Neuronal stem cell (in vitro differentiated cells): ENCODE data around the gene CENPW.

Experiments
- DNase-seq: peaks from one replicate; pipeline ENCODE4 v3.0.0-alpha.2; 2013; ENCODE audit warnings: low spot score
- H2AFZ ChIP-seq: one replicate; pipeline ENCODE4 v1.6.1; 2013; ENCODE audit warnings: mild to moderate bottlenecking, low read length, inconsistent platforms
- H2AK5ac ChIP-seq: 2 replicates; pipeline ENCODE4 v1.6.1; 2013; ENCODE audit warnings: low read depth, mild to moderate bottlenecking, inconsistent platforms, low read length, moderate library complexity, mixed read lengths
- H2BK120ac ChIP-seq: 2 replicates; pipeline ENCODE4 v1.6.1; 2013; ENCODE audit warnings: low read depth, mild to moderate bottlenecking, inconsistent platforms, low read length, moderate library complexity, mixed read lengths
- H2BK12ac ChIP-seq: one replicate; pipeline ENCODE4 v1.6.1; 2013; ENCODE audit warnings: low read length, inconsistent platforms
- H2BK15ac ChIP-seq: 2 replicates; pipeline ENCODE4 v1.6.1; 2013; ENCODE audit warnings: mild to moderate bottlenecking, low read length, inconsistent platforms, mixed read lengths
- H2BK5ac ChIP-seq: one replicate; pipeline ENCODE4 v1.6.1; 2013; ENCODE audit warnings: inconsistent platforms, mild to moderate bottlenecking, low read length, moderate library complexity
- H3K14ac ChIP-seq: one replicate; pipeline ENCODE4 v1.6.1; 2013; ENCODE audit warnings: low read length, inconsistent platforms
- H3K18ac ChIP-seq: 2 replicates; pipeline ENCODE4 v1.6.1; 2013; ENCODE audit warnings: low read length, inconsistent platforms
- H3K23ac ChIP-seq: 2 replicates; pipeline ENCODE4 v1.6.1; 2013; ENCODE audit warnings: low read depth, mild to moderate bottlenecking, mixed read lengths, low read length, inconsistent platforms; ENCODE audit not compliant: poor library complexity
- H3K27ac ChIP-seq: replicated peaks from 3 replicates; pipeline ENCODE4 v1.5.1; 2013; ENCODE audit warnings: low read length, inconsistent platforms
- H3K27me3 ChIP-seq, 3 experiments: 2 replicates each; pipeline ENCODE4 v1.6.1; 2013; ENCODE audit warnings: low read length in 3 of 3, mild to moderate bottlenecking in 2 of 3, inconsistent platforms in 1 of 3, low read depth in 1 of 3, mixed read lengths in 1 of 3, moderate library complexity in 1 of 3; ENCODE audit not compliant: control insufficient read depth in 3 of 3, insufficient read depth in 3 of 3
- H3K36me3 ChIP-seq, 2 donors: replicated peaks in 1 of 2; 2 replicates each; pipeline ENCODE4 v1.6.1; 2013; ENCODE audit warnings: low read length in 2 of 2; ENCODE audit not compliant: control insufficient read depth in 2 of 2, insufficient read depth in 2 of 2
- H3K4ac ChIP-seq: 2 replicates; pipeline ENCODE4 v1.6.1; 2013; ENCODE audit warnings: inconsistent platforms, mild to moderate bottlenecking, low read length, moderate library complexity
- H3K4me1 ChIP-seq, 2 donors: 1 replicate in 1 of 2; 2 replicates in 1 of 2; pipeline ENCODE4 v1.6.1; 2013; ENCODE audit warnings: low read length in 2 of 2, low read depth in 1 of 2; ENCODE audit not compliant: control insufficient read depth in 2 of 2, insufficient read depth in 1 of 2
- H3K4me2 ChIP-seq: one replicate; pipeline ENCODE4 v1.6.1; 2013; ENCODE audit warnings: mild to moderate bottlenecking, low read length, inconsistent platforms; ENCODE audit not compliant: insufficient read depth, poor library complexity, severe bottlenecking
- H3K4me3 ChIP-seq, 2 donors: 2 replicates each; pipeline ENCODE4 v1.5.1; 2013; ENCODE audit warnings: low read length in 2 of 2, mild to moderate bottlenecking in 2 of 2, inconsistent platforms in 1 of 2, moderate library complexity in 1 of 2
- H3K79me1 ChIP-seq: one replicate; pipeline ENCODE4 v1.6.1; 2013; ENCODE audit warnings: low read depth, mild to moderate bottlenecking, inconsistent platforms, low read length, moderate library complexity
- H3K9ac ChIP-seq: one replicate; pipeline ENCODE4 v1.6.1; 2013; ENCODE audit warnings: mild to moderate bottlenecking, low read depth, low read length, inconsistent platforms; ENCODE audit not compliant: poor library complexity
- H3K9me3 ChIP-seq, 2 donors: replicated peaks in 1 of 2; 2 replicates each; pipeline versions ENCODE3 to v1.6.1; 2013; ENCODE audit warnings: low read length in 2 of 2, mild to moderate bottlenecking in 2 of 2, inconsistent platforms in 1 of 2, low read depth in 1 of 2, mixed read lengths in 1 of 2, moderate library complexity in 1 of 2; ENCODE audit not compliant: control insufficient read depth in 2 of 2, insufficient read depth in 1 of 2
- H4K8ac ChIP-seq: one replicate; pipeline ENCODE4 v1.6.1; 2013; ENCODE audit warnings: low read depth, mild to moderate bottlenecking, inconsistent platforms, low read length, moderate library complexity
- H4K91ac ChIP-seq: one replicate; pipeline ENCODE4 v1.6.1; 2013; ENCODE audit warnings: low read length, low read depth, mild to moderate bottlenecking, inconsistent platforms; ENCODE audit not compliant: poor library complexity
- WGBS, 2 donors: extraction: QIAGEN DNeasy Blood & Tissue Kit; methylation state at CpG; one replicate each; pipeline ENCODE4 v1.1.7; 2013; ENCODE audit warnings: missing lambda C conversion rate in 2 of 2, mixed read lengths in 1 of 2; ENCODE audit not compliant: insufficient read length in 2 of 2, insufficient replicate concordance in 1 of 2; ENCODE audit errors: extremely low coverage in 2 of 2; 5-methylcytosine and 5-hydroxymethylcytosine counted together

The CENPW gene

DNA sequence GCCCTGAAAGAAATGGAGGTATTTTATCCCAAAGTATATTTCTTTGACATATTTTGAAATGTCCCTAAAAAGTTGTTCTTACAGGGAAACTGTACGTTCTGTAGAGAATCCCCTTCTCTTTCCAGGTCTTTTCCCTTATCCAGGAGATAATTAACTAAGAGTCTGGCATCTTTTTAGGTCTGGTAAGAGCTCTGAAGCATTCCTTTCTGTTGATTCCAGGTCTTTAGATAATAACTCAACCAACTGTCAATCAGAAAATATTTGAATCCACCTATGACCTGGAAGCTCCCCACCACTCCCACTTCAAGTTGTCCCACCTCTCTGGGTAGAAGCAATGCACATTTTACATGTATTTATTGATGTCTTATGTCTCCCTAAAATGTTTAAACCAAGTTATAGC lies 26.0 kb upstream of the CENPW start:
- H2AK5ac ChIP-seq, result no peak overlapping the region

DNA sequence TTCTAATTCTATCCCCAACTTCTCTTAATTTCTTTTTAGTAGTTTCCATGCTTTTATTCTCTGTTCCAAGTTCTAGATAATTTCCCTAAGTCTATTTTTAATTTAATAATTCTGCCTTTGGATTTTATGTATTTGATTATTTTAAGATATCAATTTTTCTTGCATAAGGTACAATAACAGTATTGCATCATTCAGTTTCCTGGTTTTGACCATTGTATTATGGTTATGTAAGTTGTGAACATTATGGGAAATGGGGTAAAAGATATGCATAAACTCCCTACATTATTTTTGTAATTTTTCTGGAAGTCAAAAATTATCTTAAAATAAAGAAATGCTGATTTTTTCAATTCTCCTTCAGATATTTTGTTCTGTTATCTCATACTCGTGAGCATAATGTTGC lies 21.1 kb upstream of the CENPW start:
- Histone ChIP-seq H3K27ac (no peak overlapping the region), H4K91ac (no peak overlapping the region), H3K4ac (no peak overlapping the region), H3K4me3 (no peak overlapping the region), H3K4me1 (no peaks in the 10 kb centered on the region), H4K8ac (no peak overlapping the region), H2AK5ac (no peak overlapping the region), H2BK120ac (no peak overlapping the region), H2BK5ac (no peak overlapping the region), H3K14ac (no peak overlapping the region), H3K23ac (no peak overlapping the region), H3K79me1 (no peaks in the 10 kb centered on the region), H3K9ac (no peak overlapping the region), H2BK12ac (no peak overlapping the region), H2BK15ac (no peak overlapping the region), H3K36me3 (no peaks in the 10 kb centered on the region), H3K27me3 (no peaks in the 10 kb centered on the region), H3K18ac (no peak overlapping the region), H2AFZ (no peak overlapping the region), H3K4me2 (no peak overlapping the region), H3K9me3 (no peaks in the 10 kb centered on the region)
- no peak for DNase-seq
- no CpG with 5 or more reads among the region's 1 CpG for WGBS, 2 donors

More for the DNA sequence above, 26.0 kb upstream of the CENPW start:
- no peak overlapping the region for H2BK12ac ChIP-seq
- H3K4me1 ChIP-seq, result no peaks in the 10 kb centered on the region
- H3K4ac ChIP-seq, result no peak overlapping the region
- no peaks in the 10 kb centered on the region for H3K27me3 ChIP-seq
- no peak overlapping the region for H2AFZ ChIP-seq
- no peaks in the 10 kb centered on the region for H3K9me3 ChIP-seq
- no peak overlapping the region for H3K9ac ChIP-seq
- no peaks in the 10 kb centered on the region for H3K79me1 ChIP-seq
- DNase-seq, result no peak
- H3K14ac ChIP-seq, result no peak overlapping the region
- no peaks in the 10 kb centered on the region for H3K36me3 ChIP-seq
- no peak overlapping the region for H2BK120ac ChIP-seq
- H3K4me3 ChIP-seq, result no peak overlapping the region
- no peak overlapping the region for H4K91ac ChIP-seq
- no CpG with 5 or more reads among the region's 1 CpG for WGBS, 2 donors
- no peak overlapping the region for H3K18ac ChIP-seq
- no peak overlapping the region for H4K8ac ChIP-seq
- no peak overlapping the region for H2BK15ac ChIP-seq
- no peak overlapping the region for H3K4me2 ChIP-seq
- H3K23ac ChIP-seq, result no peak overlapping the region
- no peak overlapping the region for H3K27ac ChIP-seq
- H2BK5ac ChIP-seq, result no peak overlapping the region

DNA sequence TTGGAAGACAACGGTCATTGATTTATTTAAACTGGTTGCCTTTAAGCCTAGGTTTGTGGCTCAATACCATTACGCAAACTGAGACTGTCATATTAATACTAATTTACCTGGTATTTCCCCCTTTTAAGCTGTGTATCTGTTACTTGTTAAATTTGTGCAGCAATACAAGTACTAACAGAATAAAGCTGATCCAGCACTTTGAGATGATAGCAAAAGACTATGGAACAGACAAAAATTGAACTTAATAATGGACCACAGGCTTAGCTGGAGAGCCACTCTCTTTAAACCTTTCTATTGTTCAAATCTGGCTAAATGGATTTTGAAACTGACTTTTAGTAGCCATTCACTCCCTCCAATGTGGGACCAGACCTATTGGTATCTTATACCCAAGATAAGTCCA lies 6.2 kb upstream of the CENPW start:
- no CpG with 5 or more reads among the region's 2 CpGs for whole genome bisulfite sequencing, 2 donors
- no peak overlapping the region for H3K23ac ChIP-seq

GRCh38 chr6:126335210-126335609 lies 4.7 kb upstream of the CENPW start:
- Histone ChIP-seq H3K4me1 (no peaks in the 10 kb centered on the region), H3K18ac (no peak overlapping the region), H4K91ac (no peak overlapping the region), H2BK12ac (no peak overlapping the region), H2BK15ac (no peak overlapping the region), H3K9ac (no peak overlapping the region), H2BK120ac (no peak overlapping the region), H3K79me1 (no peaks in the 10 kb centered on the region), H3K9me3 (no peaks in the 10 kb centered on the region), H3K4me2 (no peak overlapping the region), H3K14ac (no peak overlapping the region), H2AFZ (no peak overlapping the region), H2BK5ac (no peak overlapping the region), H3K27ac (no peak overlapping the region), H3K4me3 (no peak overlapping the region), H2AK5ac (no peak overlapping the region), H3K36me3 (no peaks in the 10 kb centered on the region), H3K4ac (no peak overlapping the region), H4K8ac (no peak overlapping the region), H3K23ac (no peak overlapping the region), H3K27me3 (no peaks in the 10 kb centered on the region)
- DNase-seq, result no peak
- WGBS, 2 donors, result no CpG with 5 or more reads among the region's 3 CpGs

More for the DNA sequence above, 6.2 kb upstream of the CENPW start:
- Histone ChIP-seq H2BK120ac (no peak overlapping the region), H2BK5ac (no peak overlapping the region), H3K14ac (no peak overlapping the region), H3K4me1 (no peaks in the 10 kb centered on the region), H3K9me3 (no peaks in the 10 kb centered on the region), H3K4me3 (no peak overlapping the region), H3K18ac (no peak overlapping the region), H3K4me2 (no peak overlapping the region), H3K9ac (no peak overlapping the region), H2AFZ (no peak overlapping the region), H2BK12ac (no peak overlapping the region), H3K27ac (no peak overlapping the region), H4K8ac (no peak overlapping the region), H3K27me3 (no peaks in the 10 kb centered on the region), H3K79me1 (no peaks in the 10 kb centered on the region), H2BK15ac (no peak overlapping the region), H4K91ac (no peak overlapping the region), H2AK5ac (no peak overlapping the region), H3K4ac (no peak overlapping the region), H3K36me3 (no peaks in the 10 kb centered on the region)
- no peak for DNase-seq
